Left ventricle myocardium superior (tissue), 1 donor: ENCODE data around the gene IARS1. TPM values are rescaled to one million over a fixed set of nuclear protein-coding genes. Genes with fewer than 3 reads are reported as not detected.
A peak's percentile ranks its signal among the peaks of the same experiment; 100 is the strongest.

Experiments used
- ATAC-seq: fragments of 200-7000 bp; cut with Tn5 transposase; one replicate; pipeline ENCODE4 v1.9.1; 2020; ENCODE audit warnings: mild to moderate bottlenecking, moderate library complexity
- DNase-seq: peaks from one replicate; pipeline ENCODE4 v3.0.0-alpha.2; 2020
- intact Hi-C: fragments of 100-400 bp; cut with micrococcal nuclease; formaldehyde crosslinking; loops from one replicate; pipeline ENCODE4 v1.11.0; 2022
- total RNA-seq: library from RNA; stranded (reverse); fragmentation: NEBNext Ultra II Directional; extraction: Animal tissue kit (Norgen Biotek cat#: 25700); gene quantifications from one replicate; pipeline ENCODE4 v1.2.1, GENCODE V29; 2021
- donor health status: DM: no; HTN: yes; CAD: no; lungs with severe emphysema.

IARS1 gene
- total RNA-seq, 1 donor from 2014 or later = 55.6 TPM

DNA sequence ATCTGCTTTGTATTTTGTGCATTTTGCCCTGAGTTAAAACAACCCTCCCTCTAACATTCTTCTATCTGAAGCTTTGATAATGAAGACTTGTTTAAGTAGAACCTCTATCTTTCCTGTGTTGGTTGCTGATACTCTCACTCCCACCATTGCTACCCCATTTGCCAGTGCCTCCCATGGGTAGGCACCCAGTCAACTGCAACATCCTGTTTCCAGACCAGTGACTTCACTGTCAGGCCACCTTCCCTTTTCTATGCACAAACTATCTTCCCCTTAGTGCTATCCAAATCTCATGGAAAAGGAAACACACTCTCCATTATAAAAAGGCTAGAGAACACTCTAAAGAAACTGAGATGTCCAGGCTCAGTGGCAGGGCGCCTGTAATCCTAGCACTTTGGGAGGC, 5.6 kb upstream of the IARS1 start:
- no peak for ATAC-seq
- no peak for DNase-seq
- intact Hi-C loops = no loop called here

DNA sequence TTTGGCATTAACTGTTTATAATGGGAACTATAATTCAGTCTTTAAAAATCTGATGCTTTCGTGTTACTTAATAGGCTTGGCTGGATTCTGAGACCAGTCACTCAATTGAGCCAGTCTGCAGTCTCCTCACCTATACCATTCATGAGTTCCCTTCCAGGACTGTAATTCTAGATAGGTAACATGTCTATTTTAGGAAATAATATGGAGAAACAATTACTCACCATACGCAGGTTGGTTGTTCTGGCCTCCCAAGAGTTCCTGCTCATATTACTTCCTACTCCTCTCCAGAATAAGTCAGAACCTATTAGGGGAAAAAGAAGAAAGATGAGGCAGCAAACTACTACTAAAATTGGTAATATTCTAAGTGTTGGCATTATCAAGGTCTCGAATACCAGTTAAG, 4.5 kb upstream of the IARS1 start:
- ATAC-seq (no peak), DNase-seq (no peak)
- intact Hi-C loops = no loop called here

DNA sequence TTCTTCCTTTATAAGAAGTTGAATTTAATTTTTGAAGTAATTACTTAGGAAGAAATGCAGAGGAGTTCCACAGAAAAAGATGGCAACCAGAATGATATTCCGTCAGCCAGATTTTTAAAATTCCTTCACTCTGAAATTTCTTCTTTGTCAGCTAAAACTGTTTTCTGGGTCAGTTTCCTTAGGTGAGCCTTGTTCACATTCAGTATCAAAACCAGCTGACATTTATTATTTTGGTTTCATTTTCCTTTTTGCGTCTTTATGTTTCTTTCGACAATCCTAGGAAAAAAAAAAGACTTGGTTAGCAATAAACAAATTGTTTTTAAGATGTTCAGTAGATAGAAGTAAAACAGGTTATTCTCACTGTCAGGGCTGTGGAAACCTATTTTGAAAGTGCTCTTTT, 4.1 kb upstream of the IARS1 start:
- ATAC-seq (no peak), DNase-seq (no peak)
- intact Hi-C loops = no loop called here

DNA sequence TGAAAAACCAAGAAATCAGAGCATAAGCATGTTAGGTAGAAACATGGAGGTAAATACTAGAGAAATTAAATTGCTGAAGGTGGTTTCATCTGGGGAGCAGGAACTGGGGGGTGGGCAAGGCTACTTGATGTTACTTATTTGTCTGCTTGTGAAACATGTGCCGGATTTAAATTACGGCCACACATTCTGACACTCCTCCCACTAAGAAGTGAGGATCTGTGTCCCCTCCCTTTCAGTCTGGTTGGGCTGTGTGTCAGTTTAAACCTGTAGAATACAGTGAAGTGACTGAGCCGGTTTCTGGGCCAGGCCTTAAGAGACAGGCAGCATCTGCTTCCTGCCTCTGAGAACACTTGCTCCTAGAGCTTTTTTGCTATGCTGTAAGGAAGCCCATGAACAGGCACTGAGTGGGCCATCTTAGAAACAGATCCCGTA, 2.3 kb upstream of the IARS1 start:
- no peak for ATAC-seq
- DNase-seq = no peak
- intact Hi-C loops = no loop called here

DNA sequence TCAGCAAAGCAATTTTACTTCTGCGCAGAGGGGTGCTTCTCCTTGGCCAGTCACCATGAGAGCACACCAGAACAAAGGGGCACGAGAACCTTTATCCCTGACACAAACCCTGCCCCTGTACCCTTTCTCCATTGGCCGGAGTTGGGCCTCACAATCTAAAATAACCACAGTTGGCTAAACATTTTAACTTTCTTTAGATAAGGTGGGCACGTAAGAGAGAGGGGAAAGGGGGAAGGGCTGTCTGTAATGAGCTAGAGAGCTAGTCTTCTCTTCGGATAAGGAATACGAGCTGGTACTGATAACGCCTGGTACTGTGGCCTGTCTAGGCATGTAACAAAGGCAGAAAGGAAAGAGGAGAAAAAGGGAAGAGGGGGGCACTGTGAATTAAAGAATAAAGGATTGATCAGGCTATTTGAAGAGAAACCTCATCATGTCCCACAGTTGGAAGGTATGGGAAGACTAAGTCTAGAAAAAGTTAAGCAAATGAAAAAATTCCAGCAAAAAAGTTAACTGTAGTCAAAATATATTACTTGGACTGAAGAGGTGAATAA, 1.8 kb upstream of the IARS1 start:
- DNase-seq = no peak
- no peak for ATAC-seq
- intact Hi-C loops = no loop called here

DNA sequence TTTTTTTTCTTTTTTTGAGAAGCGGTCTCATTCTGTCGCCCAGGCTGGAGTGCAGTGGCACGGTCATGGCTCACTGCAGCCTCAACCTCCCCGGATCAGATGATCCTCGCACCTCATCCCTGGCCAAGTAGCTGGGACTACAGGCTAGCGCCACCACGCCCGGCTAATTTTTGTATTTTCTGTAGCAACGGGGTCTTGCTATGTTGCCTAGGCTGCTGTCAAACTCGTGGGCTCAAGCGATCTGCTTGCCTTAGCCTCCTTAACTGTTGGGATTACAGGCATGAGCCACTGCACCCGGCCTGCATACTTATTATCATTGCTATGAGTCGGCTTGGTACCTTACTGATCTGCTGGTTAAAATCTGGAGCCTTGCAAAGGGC, 790 bp upstream of the IARS1 start:
- intact Hi-C loops = no loop called here
- DNase-seq (no peak), ATAC-seq (peak; percentile 6)

DNA sequence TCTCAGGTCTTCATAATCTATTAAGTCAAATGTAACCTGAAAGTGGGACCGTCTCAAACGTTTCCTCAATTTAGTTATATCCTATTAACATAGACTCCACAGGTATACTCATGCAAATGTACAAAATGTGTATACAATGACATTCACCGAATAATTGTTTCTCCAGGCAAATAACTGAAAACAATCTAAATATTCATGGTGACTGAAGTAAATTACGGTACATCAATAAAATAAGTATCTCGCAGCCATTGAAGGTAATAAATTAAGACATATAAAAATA, 482 bp downstream of the IARS1 start:
- intact Hi-C loops = no loop called here
- ATAC-seq = no peak
- DNase-seq = no peak

DNA sequence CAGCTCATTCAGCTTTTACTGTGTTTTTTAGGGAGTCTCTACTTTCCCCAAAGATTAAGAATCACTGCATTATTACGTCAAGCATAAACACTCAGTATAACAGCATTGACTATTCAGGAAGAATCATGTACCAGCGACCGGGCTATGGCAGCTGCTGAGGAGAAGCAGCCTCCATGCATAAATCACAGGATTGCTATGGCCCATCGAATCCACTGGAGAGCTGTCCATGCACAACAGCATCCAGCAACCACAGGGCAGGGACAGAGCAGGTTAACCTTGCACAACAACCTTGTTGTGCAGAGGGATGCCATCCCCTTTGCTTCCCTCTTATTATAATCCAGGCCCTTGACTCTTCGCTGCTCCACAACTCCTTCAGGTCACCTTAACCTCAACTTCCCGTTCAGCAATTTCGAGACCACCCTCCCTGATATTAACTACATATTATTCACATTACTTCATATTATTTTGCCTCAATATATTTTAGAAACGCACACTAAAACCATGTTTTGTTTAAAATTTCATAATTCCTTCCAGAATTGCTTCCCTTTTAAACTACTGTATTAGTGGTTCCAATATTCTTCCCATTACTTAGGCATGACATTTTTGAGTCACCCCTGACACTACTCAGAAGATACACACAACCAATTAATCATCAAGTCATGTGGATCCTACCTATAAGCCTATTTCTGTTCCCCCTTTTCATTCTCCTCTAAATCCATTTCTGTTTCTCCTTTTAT, 991 bp downstream of the IARS1 start:
- ATAC-seq (no peak), DNase-seq (no peak)
- intact Hi-C loops = no loop called here

DNA sequence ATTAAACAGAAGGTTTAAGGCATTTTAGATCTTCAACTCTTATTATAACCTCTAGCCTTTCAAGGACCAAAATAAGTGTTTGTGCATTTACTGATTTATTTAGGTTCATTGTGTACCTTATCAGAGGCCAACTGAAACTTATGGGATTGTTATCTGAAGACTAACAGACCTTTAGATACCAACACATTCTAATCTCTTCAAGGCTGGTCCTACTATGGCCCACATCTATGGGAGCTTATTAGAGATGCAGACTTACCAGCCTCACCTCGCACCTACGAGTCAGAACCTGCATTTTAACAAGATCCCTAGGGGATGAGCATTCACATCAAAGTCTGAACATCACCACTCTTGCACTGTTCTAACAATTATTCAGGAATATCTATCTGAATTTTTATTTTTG, 1.9 kb downstream of the IARS1 start:
- DNase-seq = no peak
- intact Hi-C loops = no loop called here
- ATAC-seq = no peak

DNA sequence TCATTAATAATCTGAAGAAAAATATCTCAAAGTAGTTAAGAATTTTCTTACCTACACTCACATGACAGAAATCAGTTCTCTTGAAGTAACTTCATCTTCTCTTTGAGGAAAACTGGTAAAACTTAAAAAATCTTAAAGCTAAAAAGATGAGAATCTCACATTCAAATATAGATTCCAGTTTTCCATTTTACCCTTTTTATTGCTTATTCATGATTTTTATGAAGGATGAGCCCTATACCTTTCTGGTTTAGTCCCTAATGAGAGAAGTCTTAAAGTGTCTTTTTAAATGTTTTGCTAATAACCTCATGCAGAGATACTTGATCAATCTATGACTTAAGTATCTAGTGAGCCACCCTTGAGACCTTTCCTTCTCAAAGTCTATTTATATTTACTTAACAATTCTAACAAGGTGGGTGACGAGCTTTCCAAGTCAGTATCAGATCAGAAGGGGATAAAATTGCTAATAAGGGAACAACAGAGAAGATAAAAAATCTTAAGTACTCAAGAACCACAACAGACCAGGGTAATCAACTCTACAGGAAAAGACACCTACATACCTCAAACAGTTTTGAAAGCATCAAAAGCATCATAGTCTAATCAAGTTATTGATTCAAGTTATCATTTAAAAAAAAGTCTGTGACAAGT, 2.6 kb downstream of the IARS1 start:
- intact Hi-C loops = no loop called here
- DNase-seq = no peak
- no peak for ATAC-seq

DNA sequence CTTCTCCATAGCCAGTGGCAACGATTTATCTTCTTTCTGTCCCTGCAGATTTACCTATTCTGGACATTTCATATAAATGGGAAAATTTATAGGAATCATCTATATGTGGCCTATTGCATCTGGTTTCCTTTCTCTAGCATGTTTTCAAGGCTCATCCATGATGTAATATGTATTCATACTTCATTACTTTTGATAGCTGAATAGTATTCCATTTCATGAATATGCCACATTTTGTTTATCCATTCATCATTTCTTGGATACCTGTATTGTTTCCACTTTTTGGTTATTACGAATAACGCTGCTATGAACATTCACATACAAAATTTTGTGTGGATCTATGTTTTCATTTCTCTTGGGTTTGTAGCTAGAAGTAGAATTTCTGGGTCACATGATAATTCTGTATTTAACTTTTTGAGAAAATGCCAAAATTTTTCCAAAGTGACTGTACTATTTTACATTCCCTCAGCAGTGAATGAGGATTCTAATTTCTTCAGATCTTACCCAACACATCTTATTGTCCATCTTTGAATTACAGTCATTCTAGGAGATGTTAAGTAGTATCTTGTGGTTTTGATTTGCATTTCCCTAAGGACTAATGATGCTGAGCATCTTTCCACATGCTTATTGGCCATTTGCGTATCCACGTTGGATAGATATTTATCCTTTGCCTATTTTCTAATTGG, 3.6 kb downstream of the IARS1 start:
- DNase-seq (no peak), ATAC-seq (no peak)
- intact Hi-C loops = no loop called here

DNA sequence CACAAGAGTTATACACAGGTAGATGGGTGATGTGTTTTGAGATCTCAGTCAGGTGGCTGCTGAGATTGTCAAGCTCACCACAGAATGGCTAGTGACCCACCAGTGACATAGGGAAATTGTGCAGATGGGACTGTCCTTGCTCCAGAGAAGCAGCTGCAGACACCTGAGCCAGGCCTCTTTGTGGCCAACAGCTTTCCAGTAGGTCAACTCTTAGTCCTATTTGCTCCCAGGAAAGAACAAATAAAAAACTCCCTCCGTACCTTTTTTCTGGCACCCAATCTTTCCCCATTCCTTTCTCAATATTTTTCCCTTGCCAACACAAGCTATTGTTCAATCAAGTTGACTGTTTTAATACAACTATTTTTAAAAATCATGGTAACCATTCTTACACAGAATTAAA, 14.2 kb downstream of the IARS1 start:
- no peak for ATAC-seq
- DNase-seq = no peak
- intact Hi-C loops = no loop called here

DNA sequence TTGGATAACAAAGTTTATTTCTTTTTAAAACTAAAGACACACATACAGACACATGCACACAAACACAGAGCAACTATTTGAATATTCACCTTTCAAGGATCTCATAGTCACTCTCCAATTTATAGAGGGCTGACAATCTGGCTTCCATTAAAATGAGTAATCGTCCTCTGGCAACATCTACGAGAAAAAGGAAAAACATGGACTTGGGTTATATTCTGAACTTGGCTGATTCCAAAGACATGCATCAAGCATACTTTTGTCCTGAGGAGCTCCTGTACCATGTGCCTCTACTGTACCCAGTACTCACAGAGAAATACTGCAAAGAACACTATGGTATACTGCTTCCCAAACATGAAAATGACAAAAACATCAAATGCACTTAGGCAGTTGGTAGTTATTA, 15.4 kb downstream of the IARS1 start:
- DNase-seq = no peak
- intact Hi-C loops = no loop called here
- no peak for ATAC-seq

DNA sequence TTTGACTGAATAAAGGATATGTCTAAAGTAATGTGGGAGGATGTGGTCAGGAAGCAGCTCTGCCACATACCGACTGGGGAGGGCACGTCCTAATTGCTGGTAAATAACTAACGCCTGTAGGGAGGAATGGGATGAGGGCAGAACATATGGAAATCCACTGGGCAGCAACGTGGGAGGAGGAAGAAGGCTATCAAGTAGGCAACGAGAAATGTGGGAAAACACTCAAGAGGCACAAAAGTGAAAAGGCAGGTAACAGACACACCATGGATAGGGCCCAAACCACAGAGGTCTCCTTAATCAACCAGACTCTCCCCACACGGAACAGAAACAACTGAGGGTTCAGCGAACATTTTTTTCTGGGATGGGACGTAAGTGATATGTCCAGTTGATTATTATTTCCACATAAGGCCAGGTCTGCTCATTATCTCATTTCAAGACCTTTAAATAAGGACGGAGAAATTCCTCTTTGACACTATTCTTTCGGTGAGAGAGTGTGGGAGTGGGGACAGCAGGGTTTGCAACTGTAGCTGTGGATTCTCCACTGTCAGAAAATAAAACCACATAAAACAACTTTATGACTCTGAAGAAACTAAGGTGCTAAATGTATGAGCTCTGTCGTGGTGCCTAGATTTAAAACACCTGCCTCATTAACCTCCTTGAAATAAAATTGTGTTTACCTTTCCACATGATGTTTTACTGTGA, 17.0 kb downstream of the IARS1 start:
- ATAC-seq (no peak), DNase-seq (no peak)
- intact Hi-C loops = no loop called here

DNA sequence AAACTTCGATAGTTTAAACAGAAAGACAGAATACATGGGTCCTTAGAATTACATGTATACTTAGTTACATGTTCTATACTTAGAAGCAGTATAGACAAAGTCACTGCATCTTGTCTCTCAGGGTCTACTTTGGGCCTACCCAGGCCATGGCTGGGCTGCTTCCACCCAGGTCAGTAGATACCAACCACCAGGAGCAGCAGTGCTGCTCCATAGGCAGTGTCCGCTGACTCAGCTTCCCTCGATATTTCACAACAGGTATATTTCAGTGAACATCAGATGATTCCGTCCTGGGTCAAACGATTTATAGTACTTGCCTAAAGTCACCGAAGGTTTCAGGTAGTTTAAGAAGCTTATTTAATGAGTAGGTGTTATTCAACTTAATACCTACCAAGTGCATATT, 18.0 kb downstream of the IARS1 start:
- intact Hi-C loops = no loop called here
- DNase-seq (no peak), ATAC-seq (no peak)

DNA sequence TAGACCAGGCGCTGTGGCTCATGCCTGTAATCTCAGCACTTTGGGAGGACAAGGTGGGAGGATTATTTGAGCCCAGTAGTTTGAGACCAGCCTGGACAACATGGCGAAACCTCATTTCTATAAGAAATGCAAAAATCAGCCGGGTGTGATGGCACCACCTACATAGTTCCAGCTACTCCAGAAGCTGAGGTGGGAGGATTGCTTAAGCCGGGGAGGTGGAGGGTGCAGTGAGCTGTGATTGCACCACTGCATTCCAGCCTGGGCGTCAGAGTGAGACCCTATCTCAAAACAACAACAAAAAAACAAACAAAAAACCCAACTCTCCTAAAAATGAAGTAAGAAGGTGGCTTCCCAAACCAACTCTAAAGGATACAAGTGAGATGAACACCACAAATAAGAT, 23.0 kb downstream of the IARS1 start:
- intact Hi-C loops = no loop called here
- ATAC-seq = no peak
- no peak for DNase-seq

DNA sequence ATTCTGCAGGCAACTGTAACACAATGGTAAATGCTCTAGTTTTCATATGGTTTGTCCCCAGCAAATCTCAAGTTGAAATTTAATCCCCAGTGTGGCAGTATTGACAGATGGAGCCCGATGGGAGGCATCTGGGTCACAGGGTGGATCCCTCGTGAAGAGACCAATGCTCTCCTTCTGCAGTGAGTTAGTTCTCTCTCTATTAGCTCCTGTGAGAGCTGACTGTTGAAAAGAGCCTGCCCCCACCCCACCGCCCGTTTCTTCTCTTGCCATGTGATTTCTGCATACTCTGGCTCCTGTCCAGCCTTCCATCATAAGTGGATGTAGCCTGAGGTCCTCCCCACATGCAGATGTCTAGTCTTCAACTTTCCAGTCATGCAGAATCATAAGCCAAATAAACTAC, 27.0 kb downstream of the IARS1 start:
- intact Hi-C loops = no loop called here
- DNase-seq = no peak
- ATAC-seq = peak; percentile 32

DNA sequence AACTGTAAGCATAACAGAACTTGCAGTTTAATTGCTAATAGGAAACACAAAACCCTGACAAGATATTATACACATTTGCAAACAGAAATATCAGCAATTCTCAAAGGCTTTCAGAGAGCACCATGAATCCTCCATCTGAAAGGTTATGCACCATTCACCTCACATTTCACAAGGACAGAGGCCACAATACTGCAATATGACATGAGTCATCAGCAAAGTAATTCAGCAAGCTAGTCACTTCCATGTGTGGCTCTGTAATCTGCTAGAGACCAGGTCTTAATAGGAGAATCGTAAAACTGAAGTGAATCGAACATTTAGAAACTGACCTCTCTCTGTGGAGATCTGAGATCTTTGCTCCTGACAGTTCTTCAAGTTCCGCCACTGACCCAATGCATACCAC, 28.3 kb downstream of the IARS1 start:
- no peak for ATAC-seq
- intact Hi-C loops = no loop called here

DNA sequence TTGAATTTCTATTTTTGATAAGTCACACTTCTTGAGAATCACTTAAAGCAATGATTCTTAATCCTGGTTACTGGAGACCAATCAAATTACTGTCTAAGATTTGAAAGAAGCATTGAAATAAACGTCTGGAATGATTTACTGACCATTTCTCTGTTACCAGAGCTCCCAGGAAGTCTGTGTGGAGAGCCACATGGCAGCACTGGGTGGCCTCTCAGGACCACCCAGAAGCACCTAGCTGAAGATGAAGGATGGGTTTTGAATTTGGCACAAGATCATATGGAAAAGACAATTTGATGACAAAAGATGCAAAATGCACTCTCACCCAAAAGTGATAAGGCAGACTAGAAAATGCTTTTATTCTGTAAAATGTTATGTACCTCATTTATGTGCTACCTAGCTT, 30.4 kb downstream of the IARS1 start:
- intact Hi-C loops = no loop called here
- no peak for DNase-seq
- ATAC-seq = no peak

More for the DNA sequence above, 28.3 kb downstream of the IARS1 start:
- no peak for DNase-seq

DNA sequence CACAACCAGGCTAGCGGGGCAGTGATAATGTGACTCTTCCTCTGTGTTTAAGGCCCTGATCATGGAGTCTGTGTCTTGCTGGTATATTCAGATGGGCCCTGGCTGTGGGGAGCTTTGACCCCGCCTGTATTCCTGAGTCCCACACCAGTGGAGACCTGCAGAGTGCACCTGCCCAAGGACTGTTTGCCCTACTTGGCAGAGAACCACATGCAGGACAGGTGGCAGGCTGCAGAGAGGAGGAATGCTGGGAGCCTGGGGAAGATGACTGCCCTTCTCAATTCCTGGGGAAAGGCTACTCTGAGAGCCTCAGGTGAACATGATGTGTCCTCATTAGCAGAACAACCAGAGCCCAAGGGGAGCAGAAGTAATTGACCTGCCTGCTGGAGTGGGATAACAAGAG, 36.2 kb downstream of the IARS1 start:
- ATAC-seq (no peak), DNase-seq (no peak)
- intact Hi-C loops = no loop called here
